OCI-LY7 (cell line): Measurements from ENCODE around the gene ENAH. TPM values are rescaled to one million over a fixed set of nuclear protein-coding genes. Genes with fewer than 3 reads are reported as not detected.
A peak's percentile ranks its signal among the peaks of the same experiment; 100 is the strongest.

ENCODE experiments used
- BruUV-seq: library from RNA; stranded (reverse); fragments of 400-500 nt; replicated peaks from 2 replicates; lab custom pipeline; 2021; lab: Mats Ljungman, UMichigan
- CTCF ChIA-PET: fragments of 300-600 bp; sonication (Branson Sonifier 250); formaldehyde crosslinking; loops from one replicate; lab custom pipeline; 2022; ENCODE audit warnings: antibody characterized with exemption; ENCODE audit not compliant: unreplicated experiment; lab: Charles Lee
- POLR2A ChIA-PET: fragments of 300-600 bp; sonication (Branson Sonifier 250); formaldehyde crosslinking; loops from one replicate; lab custom pipeline; 2022; ENCODE audit warnings: antibody characterized with exemption; lab: Charles Lee
- DNase-seq: peaks from one replicate; pipeline ENCODE4 v3.0.0-alpha.2; 2015; ENCODE audit warnings: low spot score
- H2AFZ ChIP-seq: fragments of 200-600 bp; sonication (generic), shearing (Covaris generic); 2 replicates; pipeline ENCODE4 v1.6.1; 2014; ENCODE audit warnings: mild to moderate bottlenecking, antibody characterized with exemption, low read length, moderate library complexity
- H3K27ac ChIP-seq: fragments of 200-600 bp; sonication (generic); 2 replicates; pipeline ENCODE4 v1.5.1; 2014; ENCODE audit warnings: mixed run types, low read depth, mild to moderate bottlenecking, moderate library complexity, low read length, inconsistent platforms; ENCODE audit not compliant: poor library complexity, severe bottlenecking
- H3K36me3 ChIP-seq: fragments of 200-600 bp; sonication (generic); 2 replicates; pipeline ENCODE4 v1.6.1; 2014; ENCODE audit warnings: mild to moderate bottlenecking, antibody characterized with exemption, low read length, moderate library complexity, mixed read lengths; ENCODE audit not compliant: insufficient read depth
- H3K4me1 ChIP-seq: fragments of 200-600 bp; sonication (generic); 2 replicates; pipeline ENCODE4 v1.5.1; 2014; ENCODE audit warnings: mild to moderate bottlenecking, low read length; ENCODE audit not compliant: insufficient read depth, poor library complexity, severe bottlenecking
- H3K4me2 ChIP-seq: fragments of 200-600 bp; sonication (generic); 2 replicates; pipeline ENCODE4 v1.6.1; 2014; ENCODE audit warnings: mild to moderate bottlenecking, low read length
- H3K4me3 ChIP-seq: fragments of 200-600 bp; sonication (generic); 2 replicates; pipeline ENCODE4 v1.5.1; 2014; ENCODE audit warnings: mild to moderate bottlenecking, low read depth, low read length; ENCODE audit not compliant: poor library complexity, severe bottlenecking
- H3K79me2 ChIP-seq: fragments of 200-600 bp; sonication (generic); 2 replicates; pipeline ENCODE4 v1.6.1; 2016; ENCODE audit warnings: low read depth, mild to moderate bottlenecking, low read length, moderate library complexity, mixed read lengths; ENCODE audit not compliant: insufficient read depth
- H3K9me2 ChIP-seq: fragments of 200-600 bp; sonication (generic); 2 replicates; pipeline ENCODE4 v1.6.1; 2016; ENCODE audit warnings: mild to moderate bottlenecking, low read length, mixed read lengths; ENCODE audit not compliant: insufficient read depth
- H3K9me3 ChIP-seq: fragments of 200-600 bp; sonication (generic); 2 replicates; pipeline ENCODE4 v1.6.1; 2014; ENCODE audit warnings: mild to moderate bottlenecking, mixed run types, low read length, mixed read lengths
- H4K20me1 ChIP-seq: fragments of 200-600 bp; sonication (generic); 2 replicates; pipeline ENCODE4 v1.6.1; 2014; ENCODE audit warnings: mild to moderate bottlenecking, antibody characterized with exemption, low read length, moderate library complexity, mixed read lengths; ENCODE audit not compliant: insufficient read depth
- EZH2phosphoT487 ChIP-seq: fragments of 200-600 bp; sonication (generic); IDR thresholded peaks from 2 replicates; pipeline ENCODE4 v1.6.1; 2018; ENCODE audit warnings: low read depth, borderline replicate concordance, mild to moderate bottlenecking, mixed run types, antibody characterized with exemption, low read length, moderate library complexity, mixed read lengths
- intact Hi-C: fragments of 100-400 bp; cut with micrococcal nuclease; formaldehyde crosslinking; loops from one replicate; pipeline ENCODE4 v1.10.0; 2022; ENCODE audit not compliant: unreplicated experiment
- total RNA-seq, 2 experiments: library from RNA; depleted of rRNA in 1 of 2; stranded (reverse); fragments of >200 nt in 1 of 2; shearing (Covaris generic) in 1 of 2; gene quantifications; 2 replicates each; pipeline ENCODE4 v1.2.3, GENCODE V29; 2014 to 2022
- TF ChIP-seq, protein P1 (sequence below): fragments of 200-600 bp; sonication (generic); conservative IDR thresholded peaks from 2 replicates; pipeline ENCODE4 v1.5.1; 2014; ENCODE audit warnings: mild to moderate bottlenecking, antibody characterized with exemption, low read length, moderate library complexity, mixed read lengths

ENAH gene
- total RNA-seq, 2 experiments from 2014 or later = 4.6 to 18.1 TPM

DNA sequence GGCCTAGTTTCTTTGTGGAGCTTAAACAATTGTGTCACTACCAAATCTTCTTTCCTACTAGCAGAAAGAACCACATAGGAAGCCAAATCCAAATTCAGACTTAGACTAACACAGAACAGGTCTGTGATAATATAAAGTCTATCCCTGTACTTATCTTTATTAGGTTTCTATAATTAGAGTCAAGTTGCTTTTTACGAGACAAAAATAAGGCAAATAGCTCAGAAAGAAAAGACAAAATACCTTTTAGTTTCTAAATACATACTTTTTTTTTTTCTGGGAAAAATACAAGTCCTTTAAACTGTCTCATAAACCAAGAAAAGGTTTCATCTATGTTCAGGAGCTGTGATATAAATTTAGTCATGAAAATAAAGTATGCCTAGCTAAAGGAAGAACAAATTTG lies 146.2 kb downstream of the ENAH start:
- H3K4me2 ChIP-seq = no peak overlapping the region
- H3K4me1 ChIP-seq = peaks cover 3% of the 10 kb centered on the region
- H3K9me3 ChIP-seq = no peaks in the 10 kb centered on the region
- CTCF ChIA-PET = interaction anchor here (1.0 kb wide), 1 partner anchor 32 kb away, joined by 3 read pairs; no protein-coding TSS in a partner anchor
- no peaks in the 10 kb centered on the region for H4K20me1 ChIP-seq
- H2AFZ ChIP-seq = no peak overlapping the region
- no peak overlapping the region for H3K27ac ChIP-seq
- no TSS peak for BruUV-seq
- TF ChIP-seq, protein P1, sequence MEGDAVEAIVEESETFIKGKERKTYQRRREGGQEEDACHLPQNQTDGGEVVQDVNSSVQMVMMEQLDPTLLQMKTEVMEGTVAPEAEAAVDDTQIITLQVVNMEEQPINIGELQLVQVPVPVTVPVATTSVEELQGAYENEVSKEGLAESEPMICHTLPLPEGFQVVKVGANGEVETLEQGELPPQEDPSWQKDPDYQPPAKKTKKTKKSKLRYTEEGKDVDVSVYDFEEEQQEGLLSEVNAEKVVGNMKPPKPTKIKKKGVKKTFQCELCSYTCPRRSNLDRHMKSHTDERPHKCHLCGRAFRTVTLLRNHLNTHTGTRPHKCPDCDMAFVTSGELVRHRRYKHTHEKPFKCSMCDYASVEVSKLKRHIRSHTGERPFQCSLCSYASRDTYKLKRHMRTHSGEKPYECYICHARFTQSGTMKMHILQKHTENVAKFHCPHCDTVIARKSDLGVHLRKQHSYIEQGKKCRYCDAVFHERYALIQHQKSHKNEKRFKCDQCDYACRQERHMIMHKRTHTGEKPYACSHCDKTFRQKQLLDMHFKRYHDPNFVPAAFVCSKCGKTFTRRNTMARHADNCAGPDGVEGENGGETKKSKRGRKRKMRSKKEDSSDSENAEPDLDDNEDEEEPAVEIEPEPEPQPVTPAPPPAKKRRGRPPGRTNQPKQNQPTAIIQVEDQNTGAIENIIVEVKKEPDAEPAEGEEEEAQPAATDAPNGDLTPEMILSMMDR = no peak
- TF ChIP-seq EZH2phosphoT487 = no peak
- POLR2A ChIA-PET = interaction anchor here (0.6 to 1.7 kb wide), 12 partner anchors 11 to 522 kb away, joined by 3 to 5 read pairs (median 3); no protein-coding TSS in a partner anchor
- no peak overlapping the region for H3K4me3 ChIP-seq
- peaks cover 4% of the 10 kb centered on the region; the same call in 1 of the 2 replicates for H3K36me3 ChIP-seq
- intact Hi-C loops = no loop called here
- no peaks in the 10 kb centered on the region for H3K79me2 ChIP-seq
- no peaks in the 10 kb centered on the region for H3K9me2 ChIP-seq
- no peak for DNase-seq

GRCh38 chr1:225504776-225505175 lies 148.1 kb downstream of the ENAH start:
- H3K36me3 ChIP-seq = peaks cover 4% of the 10 kb centered on the region; the same call in 1 of the 2 replicates
- no peak for TF ChIP-seq EZH2phosphoT487
- TF ChIP-seq, protein P1 = no peak
- H2AFZ ChIP-seq = no peak overlapping the region
- no peak overlapping the region for H3K4me3 ChIP-seq
- H3K4me2 ChIP-seq = no peak overlapping the region
- ChIA-PET CTCF (no interaction called here), POLR2A (interaction anchor here (0.6 to 1.8 kb wide), 5 partner anchors 23 to 555 kb away, joined by 3 to 10 read pairs (median 3); no protein-coding TSS in a partner anchor)
- no peak for DNase-seq
- peaks cover 15% of the 10 kb centered on the region for H3K4me1 ChIP-seq
- H3K79me2 ChIP-seq = no peaks in the 10 kb centered on the region
- H4K20me1 ChIP-seq = no peaks in the 10 kb centered on the region
- intact Hi-C loops = no loop called here
- H3K9me3 ChIP-seq = no peaks in the 10 kb centered on the region
- no peaks in the 10 kb centered on the region for H3K9me2 ChIP-seq
- no TSS peak for BruUV-seq
- no peak overlapping the region for H3K27ac ChIP-seq

- H4K20me1 ChIP-seq = no peaks in the 10 kb centered on the region
- H3K79me2 ChIP-seq = no peaks in the 10 kb centered on the region
- H2AFZ ChIP-seq = peak overlapping the region; percentile 5; the same call in 1 of the 2 replicates
- H3K9me2 ChIP-seq = no peaks in the 10 kb centered on the region
- H3K4me3 ChIP-seq = no peak overlapping the region
- intact Hi-C loops = no loop called here
- no TSS peak for BruUV-seq
- peaks cover 21% of the 10 kb centered on the region for H3K4me1 ChIP-seq
- ChIA-PET POLR2A (interaction anchor here (0.6 to 1.0 kb wide), 2 partner anchors 17 to 243 kb away, joined by 3 read pairs; no protein-coding TSS in a partner anchor), CTCF (no interaction called here)
- no peaks in the 10 kb centered on the region for H3K9me3 ChIP-seq
- TF ChIP-seq, protein P1 = no peak
- no peak for TF ChIP-seq EZH2phosphoT487
- H3K27ac ChIP-seq = no peak overlapping the region
- H3K36me3 ChIP-seq = no peaks in the 10 kb centered on the region; the same call in 1 of the 2 replicates
- H3K4me2 ChIP-seq = peak overlapping the region; percentile 12; the same call in 1 of the 2 replicates
- peak; percentile 18 for DNase-seq
Observed at GRCh38 chr1:225500624-225501192, 152.2 kb downstream of the ENAH start.
